Stimulated activated naive CD4-positive, alpha-beta T cell (primary cell): Measurements from ENCODE around the gene BSND.

ENCODE experiments used
- DNase-seq, 6 experiments: peaks; one replicate each; lab custom pipeline; 2025; lab: John Stamatoyannopoulos, UW

BSND gene

DNA sequence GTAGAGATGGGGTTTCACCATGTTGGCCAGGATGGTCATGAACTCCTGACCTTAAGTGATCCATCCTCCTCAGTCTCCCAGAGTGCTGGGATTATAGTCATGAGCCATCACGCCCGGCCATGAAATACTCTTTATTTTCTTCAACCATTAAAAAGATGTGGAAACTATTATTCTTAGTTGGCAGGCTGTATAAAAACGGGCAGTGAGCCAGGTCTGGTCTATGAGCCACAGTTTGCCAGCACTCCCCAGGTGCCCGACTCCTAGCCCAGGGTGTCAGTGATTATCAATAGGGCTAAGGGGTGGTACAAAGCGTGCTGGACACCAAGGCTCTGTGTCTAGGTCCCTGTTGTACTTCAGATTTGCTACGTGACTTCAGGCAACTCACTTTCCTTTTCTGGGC is 22.0 kb upstream of the BSND start:
- no peak for DNase-seq

DNA sequence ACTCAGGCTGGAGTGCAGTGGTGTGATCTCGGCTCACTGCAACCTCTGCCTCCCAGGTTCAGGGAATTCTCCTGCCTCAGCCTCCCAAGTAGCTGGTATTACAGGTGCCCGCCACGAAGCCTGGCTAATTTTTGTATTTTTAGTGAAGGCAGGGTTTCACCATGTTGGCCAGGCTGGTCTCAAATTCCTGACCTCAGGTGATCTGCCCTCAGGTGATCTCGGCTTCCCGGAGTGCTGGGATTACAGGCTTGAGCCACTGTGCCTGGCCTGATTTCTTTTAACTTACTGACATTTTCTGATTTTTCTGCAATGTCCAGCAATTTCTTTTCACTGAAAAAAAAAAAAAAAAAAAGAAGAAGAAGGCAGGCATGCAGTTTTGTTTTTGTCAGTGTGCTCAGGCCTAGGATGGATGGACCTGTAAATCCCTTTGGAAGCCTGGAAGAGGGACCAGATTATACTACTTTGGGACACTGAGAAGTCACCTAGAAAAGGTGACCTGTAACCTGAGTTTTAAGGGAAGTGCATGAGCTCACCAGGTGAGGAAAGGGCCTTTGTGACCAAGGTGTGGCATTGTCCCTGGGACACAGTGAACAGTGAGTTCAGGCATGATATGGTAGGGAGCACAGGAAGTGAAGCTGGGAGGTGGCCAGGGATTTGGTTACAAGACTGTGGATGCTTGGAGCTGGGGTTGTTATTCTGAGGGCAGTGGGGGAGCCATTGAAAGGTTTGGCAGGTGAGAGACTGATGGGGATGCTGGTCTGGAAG is 21.0 kb upstream of the BSND start:
- no peak for DNase-seq

DNA sequence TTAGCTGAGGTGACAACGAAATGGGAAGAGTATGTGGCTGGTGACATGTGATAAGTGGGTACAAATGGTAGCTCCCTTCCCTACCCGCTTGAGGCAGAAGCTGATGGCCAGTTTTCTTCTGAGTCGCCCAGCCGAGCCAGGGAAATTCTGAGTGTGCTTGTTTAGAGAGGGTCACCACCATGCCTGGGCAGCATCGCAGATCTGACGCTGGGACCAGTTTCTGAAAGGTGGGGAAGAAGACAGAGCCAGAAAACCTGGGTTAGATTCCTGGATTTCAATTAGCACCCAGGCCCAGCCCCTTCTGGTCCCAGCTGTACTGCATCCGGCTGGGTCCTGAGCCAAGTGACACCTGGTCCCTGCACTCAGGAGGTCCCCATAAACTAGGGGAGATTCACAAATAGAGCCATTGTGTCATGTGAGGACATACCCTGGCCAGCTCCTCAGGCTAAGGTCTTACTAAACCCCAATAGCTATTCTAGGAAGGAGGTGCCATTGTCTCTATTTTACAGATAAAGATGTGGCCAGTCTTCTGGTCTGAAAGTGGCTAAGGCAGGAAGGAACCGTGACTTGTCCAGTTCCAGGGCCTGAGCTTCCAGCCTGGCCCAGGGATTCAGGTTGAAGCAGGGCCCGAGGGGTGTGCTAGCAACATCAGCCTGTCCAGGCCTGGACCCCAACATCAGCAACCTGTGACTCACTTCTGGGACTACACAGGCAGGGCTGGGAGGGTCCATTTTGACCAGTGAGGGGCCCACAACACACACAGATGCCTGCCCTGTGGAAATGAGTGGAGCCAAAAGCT is 20.0 kb upstream of the BSND start:
- no peak for DNase-seq

DNA sequence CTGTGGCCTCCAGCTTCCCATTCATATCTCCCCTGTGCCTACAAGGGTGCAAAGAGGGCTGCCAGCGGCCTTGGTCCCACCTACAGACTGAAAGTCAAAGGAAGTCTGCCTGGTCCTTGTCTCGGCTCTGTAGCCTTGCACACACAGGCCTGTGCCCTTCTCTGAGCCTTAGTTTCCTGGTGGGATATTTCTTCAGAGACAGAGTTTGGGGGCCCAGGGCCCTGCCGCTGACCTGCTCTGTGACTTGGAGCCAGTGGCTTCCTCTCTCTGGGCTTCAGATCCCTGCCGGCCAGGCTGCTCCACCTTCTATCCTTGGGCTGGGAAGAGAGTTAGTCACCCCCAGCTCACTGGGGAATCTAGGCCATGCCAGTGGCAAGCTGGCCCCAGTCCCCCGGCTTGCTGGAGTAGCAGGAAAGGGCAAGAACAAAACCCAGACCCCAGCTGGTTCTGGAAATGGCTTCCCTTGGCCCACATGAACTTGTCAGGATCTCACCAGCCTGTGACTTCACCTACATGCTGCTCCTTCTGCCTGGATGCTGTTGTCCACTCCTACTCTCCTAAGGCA is 19.3 kb upstream of the BSND start:
- no peak for DNase-seq

- no peak for DNase-seq
These were observed 18.6 kb upstream of the BSND start for GRCh38 chr1:54980046-54980527.

DNA sequence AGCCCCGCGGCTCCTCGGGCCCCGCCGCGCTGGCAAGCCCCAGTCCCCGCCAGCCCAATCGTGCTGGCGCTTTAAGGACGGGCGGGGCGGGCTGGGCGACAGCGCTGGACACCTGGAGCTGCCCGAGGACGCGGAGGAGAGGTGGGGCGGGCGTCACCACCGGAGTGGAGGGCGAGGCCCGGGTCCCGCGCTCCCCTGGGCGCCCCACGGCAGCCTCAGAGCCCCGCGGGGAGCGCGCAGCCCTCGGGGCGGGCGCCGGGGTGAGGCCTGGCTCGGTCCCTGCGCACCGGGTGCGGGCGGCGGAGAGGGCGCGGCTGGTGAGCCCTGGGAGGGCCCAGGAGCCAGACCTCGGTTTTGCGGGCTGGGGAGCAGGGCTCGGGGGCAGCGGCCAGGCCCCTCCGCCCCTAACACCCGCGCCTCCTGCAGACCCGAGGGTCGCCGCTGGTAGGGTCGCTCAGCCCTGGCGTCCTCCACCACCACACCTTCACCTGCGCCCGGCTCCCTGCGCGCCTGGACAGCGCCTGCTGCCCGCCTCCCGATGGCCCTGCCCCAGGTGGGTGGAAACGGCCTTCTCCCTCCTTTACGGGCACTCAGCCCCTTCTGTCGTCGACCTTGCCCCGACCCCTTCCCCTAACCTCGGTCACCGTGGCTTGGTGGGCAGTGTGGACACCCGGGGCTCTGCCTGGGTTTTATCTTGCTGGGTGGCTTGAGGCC is 18.0 kb upstream of the BSND start, which contains the start of gene TMEM61:
Gene TMEM61 (plus strand): TSS at position 101 of the 714 bp plus-strand sequence. CDS start 438 bp downstream, at position 539.
- no peak for DNase-seq

GRCh38 chr1:54981466-54981865 is 17.3 kb upstream of the BSND start:
- DNase-seq, result no peak

- no peak for DNase-seq
These were observed 16.0 kb upstream of the BSND start for GRCh38 chr1:54982739-54983138.

GRCh38 chr1:54984131-54984842 is 14.4 kb upstream of the BSND start:
- no peak for DNase-seq

GRCh38 chr1:54985556-54985955 is 13.2 kb upstream of the BSND start:
- no peak for DNase-seq

- no peak for DNase-seq
These were observed 12.7 kb upstream of the BSND start for GRCh38 chr1:54986025-54986424.

GRCh38 chr1:54986533-54986932 is 12.2 kb upstream of the BSND start:
- no peak for DNase-seq

GRCh38 chr1:54987427-54987826 is 11.3 kb upstream of the BSND start:
- DNase-seq, result no peak

DNA sequence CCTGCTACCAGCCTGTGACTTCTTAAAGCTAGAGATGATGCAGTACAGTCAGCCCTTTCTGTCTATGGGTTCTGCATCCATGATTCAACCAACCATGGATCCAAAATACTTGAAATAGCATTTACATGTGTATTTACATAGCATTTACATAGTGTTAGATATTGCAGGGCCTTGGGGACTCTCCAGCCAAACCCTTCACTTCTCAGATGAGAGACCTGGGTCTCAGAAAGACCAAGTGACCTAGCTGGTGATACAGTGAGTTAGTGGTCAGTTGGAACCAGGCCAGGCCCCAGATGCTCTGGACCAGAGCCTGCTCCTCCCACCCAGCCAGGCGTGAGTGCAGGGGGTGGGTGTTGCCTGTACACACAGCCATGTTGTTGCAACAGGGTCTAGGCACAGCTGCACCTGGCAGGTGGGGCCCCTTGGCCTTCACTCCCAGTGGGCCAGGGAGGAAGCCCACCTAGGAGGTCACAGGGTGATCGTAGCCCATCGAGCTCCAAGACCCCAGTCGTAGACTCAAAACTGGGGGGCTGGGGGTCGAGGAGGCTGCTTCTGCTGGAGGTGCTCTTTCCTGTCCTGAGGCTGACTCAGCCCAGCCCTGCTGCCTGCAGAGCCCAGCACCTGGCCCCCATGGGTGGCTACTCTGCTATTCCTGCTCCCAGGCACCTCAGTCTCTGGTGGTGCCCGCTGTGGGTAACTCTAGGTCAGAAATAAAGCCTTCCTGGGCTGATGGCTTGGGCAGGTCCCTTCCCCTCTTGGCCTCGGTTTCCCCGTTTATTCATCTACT is 10.6 kb upstream of the BSND start:
- no peak for DNase-seq

- no peak for DNase-seq
These were observed 9.8 kb upstream of the BSND start for GRCh38 chr1:54988975-54989374.

DNA sequence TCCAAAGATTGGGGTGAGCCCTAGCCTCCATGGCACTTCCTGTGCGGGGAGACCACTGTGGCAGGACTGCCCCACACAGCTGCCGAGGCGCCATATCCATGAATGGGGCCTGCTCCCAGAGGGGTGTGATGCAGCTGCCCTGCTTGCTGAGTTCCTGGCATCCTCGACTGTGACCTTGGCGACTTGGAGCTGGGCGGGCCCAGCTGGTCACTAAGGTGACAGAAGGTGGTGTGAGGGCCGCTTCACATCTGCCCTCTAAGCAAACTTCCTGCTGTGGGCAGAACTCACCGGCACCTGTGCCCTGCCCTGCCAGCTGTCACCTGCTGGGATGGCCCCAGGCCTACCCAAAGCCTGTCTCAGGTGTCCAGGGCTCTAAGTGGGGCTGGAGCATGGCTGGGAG is 9.3 kb upstream of the BSND start:
- no peak for DNase-seq

DNA sequence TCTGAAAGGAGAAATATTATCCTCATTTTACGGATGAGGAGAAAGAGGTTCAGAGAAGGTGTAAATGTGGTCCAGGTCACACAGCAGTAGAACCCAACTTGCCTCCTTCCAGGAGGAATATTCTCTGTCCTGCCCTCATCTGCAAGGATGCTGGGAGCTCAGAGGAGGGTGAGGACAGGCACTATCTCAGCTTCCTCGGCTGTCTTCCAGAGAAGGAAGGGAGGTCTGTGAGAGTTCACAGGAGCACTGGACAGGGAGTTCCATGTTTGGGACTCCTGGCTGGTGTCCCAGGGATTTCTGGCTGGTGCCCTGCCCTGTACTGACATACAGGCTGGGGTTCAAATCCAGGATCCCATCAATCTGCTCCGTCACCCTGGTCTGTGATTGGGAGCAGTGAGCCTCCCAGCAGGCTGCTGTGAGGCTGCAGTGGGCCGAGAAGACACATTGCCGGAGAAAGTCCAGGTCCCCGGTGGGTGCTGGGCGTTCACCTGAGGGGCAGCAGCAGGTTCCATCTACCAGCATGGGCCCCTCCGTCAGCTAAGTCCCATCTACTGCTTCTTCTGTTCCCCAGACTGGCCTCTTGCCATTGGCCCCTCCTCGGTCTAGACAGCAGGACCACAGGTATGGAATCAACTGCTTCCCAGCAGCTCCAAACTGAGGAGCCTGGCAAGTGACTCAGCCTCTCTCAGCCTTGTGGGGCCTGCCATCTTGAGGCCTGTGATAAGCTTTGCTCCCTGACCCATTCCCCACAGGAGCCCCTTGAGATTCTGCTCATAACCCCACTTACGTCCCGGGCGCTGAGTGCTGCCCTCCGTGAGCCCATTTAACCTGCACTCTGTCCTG is 8.5 kb upstream of the BSND start:
- no peak for DNase-seq

- DNase-seq, result no peak
These were observed 7.8 kb upstream of the BSND start for GRCh38 chr1:54990916-54991315.

DNA sequence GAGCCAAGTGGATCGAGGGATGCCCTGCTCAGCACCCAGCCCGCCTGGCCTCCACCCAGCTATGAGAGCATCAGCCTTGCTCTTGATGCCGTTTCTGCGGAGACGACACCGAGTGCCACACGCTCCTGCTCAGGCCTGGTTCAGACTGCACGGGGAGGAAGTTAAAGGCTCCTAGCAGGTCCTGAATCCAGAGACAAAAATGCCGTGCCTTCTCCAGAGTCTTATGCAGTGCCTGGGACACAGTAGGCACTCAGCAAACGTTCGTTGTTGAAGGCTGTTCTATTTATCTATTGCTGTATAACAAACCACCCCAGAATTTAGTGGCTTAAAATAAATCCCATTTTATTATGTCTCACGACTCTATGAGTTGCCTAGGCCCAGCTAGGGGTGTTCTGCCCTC is 6.8 kb upstream of the BSND start:
- DNase-seq, result peak in 1 of 6 experiments; percentile 3

DNA sequence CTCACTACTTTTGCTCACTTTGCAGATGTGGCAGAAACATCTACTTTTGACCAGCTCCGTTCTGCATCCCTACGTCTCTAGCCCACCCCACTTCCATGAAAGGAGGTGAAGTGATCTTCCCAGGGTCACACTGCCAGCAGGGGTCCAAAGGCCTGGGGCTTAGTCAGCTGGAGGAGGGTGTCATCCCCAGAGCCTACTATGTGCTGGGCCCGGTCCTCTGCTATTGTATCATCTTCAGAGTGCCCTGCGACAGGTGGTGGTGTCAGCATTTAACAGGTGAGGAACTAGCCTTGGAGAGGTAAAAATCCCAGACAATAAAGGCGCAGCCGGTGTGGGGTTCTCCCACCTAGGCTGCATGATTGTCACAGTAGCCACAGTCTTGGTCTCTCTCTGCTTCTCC is 5.6 kb upstream of the BSND start:
- DNase-seq, result no peak
